Right lobe of liver (tissue), 6 donors: ENCODE data around the gene C3orf49. TPM values are rescaled to one million over a fixed set of nuclear protein-coding genes. Genes with fewer than 3 reads are reported as not detected.

ENCODE experiments used
- ATAC-seq, 4 donors: fragments of 200-7000 bp; cut with Tn5 transposase; one replicate each; pipeline ENCODE4 v1.9.1; 2020; ENCODE audit warnings: mild to moderate bottlenecking in 4 of 4, moderate library complexity in 4 of 4
- DNase-seq, 3 donors: peaks; one replicate each; pipeline ENCODE4 v3.0.0-alpha.2; 2020
- H3K27ac ChIP-seq, 3 donors: fragments of 200-600 bp; one replicate each; pipeline ENCODE4 v1.8.0; 2022
- H3K27me3 ChIP-seq, 2 donors: fragments of 200-600 bp; one replicate each; pipeline ENCODE4 v1.8.0; 2022
- H3K36me3 ChIP-seq, 4 donors: fragments of 200-600 bp; sonication (generic) in 1 of 4; one replicate each; pipeline versions ENCODE4 v1.5.1 to v1.8.0; 2017 to 2022; ENCODE audit warnings: control low read depth in 1 of 4
- H3K4me1 ChIP-seq, 4 donors: fragments of 200-600 bp; sonication (generic) in 1 of 4; one replicate each; pipeline versions ENCODE4 v1.5.1 to v1.8.0; 2017 to 2022; ENCODE audit warnings: control low read depth in 1 of 4
- H3K4me3 ChIP-seq, 3 donors: fragments of 200-600 bp; one replicate each; pipeline ENCODE4 v1.8.0; 2022
- H3K9me3 ChIP-seq, 4 donors: fragments of 200-600 bp; sonication (generic) in 1 of 4; one replicate each; pipeline versions ENCODE4 v1.5.1 to v1.8.0; 2017 to 2022; ENCODE audit warnings: control low read depth in 1 of 4
- CTCF ChIP-seq, 4 donors: fragments of 200-600 bp in 3 of 4; fragments of 450-650 bp in 1 of 4; IDR thresholded peaks; one replicate each; pipeline versions ENCODE4 v1.5.1 to v1.8.0; 2016 to 2022; ENCODE audit warnings: antibody characterized with exemption in 4 of 4, mild to moderate bottlenecking in 2 of 4
- POLR2A ChIP-seq: fragments of 450-650 bp; IDR thresholded peaks from one replicate; pipeline ENCODE4 v1.6.1; 2017; ENCODE audit warnings: antibody characterized with exemption, mild to moderate bottlenecking
- WGBS: methylation state at CpG from one replicate; pipeline ENCODE4 v1.1.6; 2018; ENCODE audit warnings: low coverage, low lambda C conversion rate; ENCODE audit not compliant: insufficient coverage; ENCODE audit errors: missing lambda C conversion rate; 5-methylcytosine and 5-hydroxymethylcytosine counted together
- intact Hi-C, 2 donors: fragments of 100-400 bp; cut with DNase I; formaldehyde crosslinking; loops; one replicate each; pipeline versions ENCODE4 v1.11.2 to v1.14.1; 2022
- long read RNA-seq: library from polyadenylated mRNA; unstranded; transcript quantifications from one replicate; pipeline ENCODE4 v2.0.0, GENCODE V29; 2019
- total RNA-seq, 6 experiments: library from RNA; depleted of rRNA in 2 of 6; stranded (reverse); fragments of >200 nt in 2 of 6; fragmentation: NEBNext Ultra II Directional in 3 of 6; extraction: Animal tissue kit (Norgen Biotek cat#: 25700) in 3 of 6; gene quantifications; one replicate each; pipeline versions ENCODE4 v1.1.0 to v1.2.4, GENCODE V29; 2016 to 2023
- donor health status: DM: no; HTN: yes; CAD: no.
- donor health status: DM: no; HTN: no; CAD: no.
- donor health status: DM: no; HTN: no; CAD: no.
- donor health status: DM: no; HTN: yes; CAD: no.
- donor health status: DM: no; HTN: yes; CAD: no.

C3orf49 gene
- not detected for total RNA-seq
- long read RNA-seq, result 0 reads

GRCh38 chr3:63819151-63819398 lies at the start of gene C3orf49:
TSS of gene C3orf49 (plus strand) at chr3:63819299. CDS start at chr3:63819472, 173 bp downstream.
- H3K4me1 ChIP-seq, result no peaks in the 10 kb centered on the region
- H3K27ac ChIP-seq, result no peak within 1 kb of the TSS
- H3K9me3 ChIP-seq, result no peaks in the 10 kb centered on the region
- 100% methylated on average over 1 of the region's 1 CpG for WGBS
- ATAC-seq (no peak), DNase-seq (no peak)
- intact Hi-C loops, result loop anchor here (5.0 to 10.0 kb wide), 2 partner anchors 464 to 467 kb away; no protein-coding TSS in a partner anchor
- no peaks in the 10 kb centered on the region for H3K27me3 ChIP-seq
- TF ChIP-seq CTCF (IDR thresholded peaks at IDR 0.05), result no peak
- TF ChIP-seq POLR2A, result no peak
- no peaks in the 10 kb centered on the region for H3K36me3 ChIP-seq
- H3K4me3 ChIP-seq, result no peak within 1 kb of the TSS

- intact Hi-C loops, result no loop called here
- H3K9me3 ChIP-seq, result no peaks in the 10 kb centered on the region
- no peak overlapping the region for H3K4me3 ChIP-seq
- no peaks in the 10 kb centered on the region for H3K36me3 ChIP-seq
- DNase-seq (no peak), ATAC-seq (no peak)
- no peaks in the 10 kb centered on the region for H3K27me3 ChIP-seq
- no peak overlapping the region for H3K27ac ChIP-seq
- no peaks in the 10 kb centered on the region for H3K4me1 ChIP-seq
- WGBS, result 72% methylated on average over 5 of the region's 5 CpGs
- TF ChIP-seq CTCF (IDR thresholded peaks at IDR 0.05), result no peak
- no peak for TF ChIP-seq POLR2A
These were observed 44.3 kb upstream of the C3orf49 start for GRCh38 chr3:63774781-63775180.

GRCh38 chr3:63779227-63779626 lies 39.9 kb upstream of the C3orf49 start:
- DNase-seq, result no peak
- Histone ChIP-seq H3K36me3 (no peaks in the 10 kb centered on the region), H3K27me3 (no peaks in the 10 kb centered on the region), H3K27ac (no peak overlapping the region), H3K9me3 (no peaks in the 10 kb centered on the region), H3K4me3 (no peak overlapping the region), H3K4me1 (no peaks in the 10 kb centered on the region)
- ATAC-seq, result no peak
- 79% methylated on average over 4 of the region's 4 CpGs for WGBS
- TF ChIP-seq CTCF (IDR thresholded peaks at IDR 0.05) (no peak), POLR2A (no peak)
- intact Hi-C loops, result no loop called here

- TF ChIP-seq CTCF (IDR thresholded peaks at IDR 0.05), result peak in 2 of 4 donors; percentile 15 to 19
- TF ChIP-seq POLR2A, result no peak
- H3K27ac ChIP-seq, result no peak overlapping the region
- intact Hi-C loops, result no loop called here
- no peak for DNase-seq
- no peaks in the 10 kb centered on the region for H3K36me3 ChIP-seq
- no peaks in the 10 kb centered on the region for H3K9me3 ChIP-seq
- no peaks in the 10 kb centered on the region for H3K27me3 ChIP-seq
- ATAC-seq, result no peak
- no peak overlapping the region for H3K4me3 ChIP-seq
- 0% methylated on average over 1 of the region's 1 CpG for WGBS
- H3K4me1 ChIP-seq, result no peaks in the 10 kb centered on the region
These were observed 27.1 kb upstream of the C3orf49 start for GRCh38 chr3:63791974-63792373.

GRCh38 chr3:63795438-63795837 lies 23.7 kb upstream of the C3orf49 start:
- Histone ChIP-seq H3K36me3 (no peaks in the 10 kb centered on the region), H3K4me3 (no peak overlapping the region), H3K27me3 (no peaks in the 10 kb centered on the region), H3K4me1 (no peaks in the 10 kb centered on the region), H3K27ac (no peak overlapping the region), H3K9me3 (no peaks in the 10 kb centered on the region)
- ATAC-seq, result no peak
- DNase-seq, result no peak
- TF ChIP-seq CTCF (IDR thresholded peaks at IDR 0.05), result no peak
- TF ChIP-seq POLR2A, result no peak
- intact Hi-C loops, result no loop called here
- WGBS, result 71% methylated on average over 6 of the region's 6 CpGs
